Mesendoderm (in vitro differentiated cells): ENCODE results near the gene ZBTB8A. TPM values are rescaled to one million over a fixed set of nuclear protein-coding genes. Genes with fewer than 3 reads are reported as not detected.

Experiments
- DNase-seq: peaks from one replicate; pipeline ENCODE4 v3.0.0; 2013
- H2AK5ac ChIP-seq: 2 replicates; pipeline ENCODE4 v1.6.1; 2013; ENCODE audit warnings: low read length, inconsistent platforms
- H2BK120ac ChIP-seq: 2 replicates; pipeline ENCODE4 v1.6.1; 2013; ENCODE audit warnings: low read depth, mild to moderate bottlenecking, low read length, moderate library complexity, mixed read lengths
- H2BK15ac ChIP-seq: replicated peaks from 2 replicates; pipeline ENCODE4 v1.6.1; 2013; ENCODE audit warnings: low read depth, mild to moderate bottlenecking, moderate library complexity
- H2BK5ac ChIP-seq: 2 replicates; pipeline ENCODE4 v1.6.1; 2013; ENCODE audit warnings: low read length, inconsistent platforms
- H3K18ac ChIP-seq: 2 replicates; pipeline ENCODE4 v1.6.1; 2013; ENCODE audit warnings: mild to moderate bottlenecking, low read length, mixed read lengths
- H3K23ac ChIP-seq: one replicate; pipeline ENCODE4 v1.6.1; 2013; ENCODE audit warnings: low read length
- H3K27ac ChIP-seq: 2 replicates; pipeline ENCODE4 v1.5.1; 2013; ENCODE audit warnings: low read depth, mild to moderate bottlenecking, inconsistent platforms, low read length, moderate library complexity
- H3K27me3 ChIP-seq: 2 replicates; pipeline ENCODE4 v1.6.1; 2013; ENCODE audit warnings: low read length, control low read depth, mild to moderate bottlenecking, inconsistent platforms; ENCODE audit not compliant: insufficient read depth, poor library complexity
- H3K36me3 ChIP-seq: 2 replicates; pipeline ENCODE4 v1.6.1; 2013; ENCODE audit warnings: low read length, inconsistent platforms; ENCODE audit not compliant: control insufficient read depth, insufficient read depth
- H3K4ac ChIP-seq: one replicate; pipeline ENCODE4 v1.6.1; 2013; ENCODE audit warnings: low read depth, mild to moderate bottlenecking, low read length, moderate library complexity
- H3K4me1 ChIP-seq: 2 replicates; pipeline ENCODE4 v1.6.1; 2013; ENCODE audit warnings: low read depth, low read length, inconsistent platforms; ENCODE audit not compliant: control insufficient read depth
- H3K4me2 ChIP-seq: 2 replicates; pipeline ENCODE4 v1.6.1; 2013; ENCODE audit warnings: low read length
- H3K4me3 ChIP-seq: 2 replicates; pipeline ENCODE4 v1.5.1; 2013; ENCODE audit warnings: mild to moderate bottlenecking, low read length
- H3K56ac ChIP-seq: one replicate; pipeline ENCODE4 v1.6.1; 2013; ENCODE audit warnings: low read length
- H3K79me1 ChIP-seq: 2 replicates; pipeline ENCODE4 v1.6.1; 2013; ENCODE audit warnings: low read length, inconsistent platforms
- H3K79me2 ChIP-seq: 2 replicates; pipeline ENCODE4 v1.6.1; 2013; ENCODE audit warnings: mild to moderate bottlenecking, low read length; ENCODE audit not compliant: control insufficient read depth, insufficient read depth
- H3K9ac ChIP-seq: 2 replicates; pipeline ENCODE4 v1.6.1; 2013; ENCODE audit warnings: low read length, inconsistent platforms
- H4K5ac ChIP-seq: one replicate; pipeline ENCODE4 v1.6.1; 2013; ENCODE audit warnings: low read length
- H4K8ac ChIP-seq: one replicate; pipeline ENCODE4 v1.6.1; 2013; ENCODE audit warnings: low read depth, mild to moderate bottlenecking, control low read depth, low read length, moderate library complexity
- WGBS: extraction: QIAGEN DNeasy Blood & Tissue Kit; methylation state at CpG from one replicate; pipeline ENCODE4 v1.1.7; 2013; ENCODE audit warnings: low lambda C conversion rate, missing lambda C conversion rate; ENCODE audit not compliant: insufficient coverage; ENCODE audit errors: extremely low coverage; 5-methylcytosine and 5-hydroxymethylcytosine counted together
- small RNA-seq: library from polyadenylated mRNA; stranded (forward); fragments of <200 nt; extraction: miRNeasy Mini kit (QIAGEN cat#:217004); gene quantifications from one replicate; pipeline ENCODE3, GENCODE V24; 2013; ENCODE audit not compliant: insufficient read depth

Gene ZBTB8A

GRCh38 chr1:32652244-32652962, 113.2 kb downstream of the ZBTB8A start:
- Histone ChIP-seq H3K9ac (peak overlapping the region; percentile 98), H2BK120ac (no peak overlapping the region), H3K18ac (no peak overlapping the region), H3K4me2 (peak overlapping the region; percentile 41), H3K36me3 (peaks cover 4% of the 10 kb centered on the region), H2BK5ac (no peak overlapping the region), H3K79me2 (peaks cover 55% of the 10 kb centered on the region), H3K4ac (no peak overlapping the region), H2AK5ac (no peak overlapping the region), H4K8ac (no peak overlapping the region), H3K4me3 (no peak overlapping the region), H3K79me1 (peaks cover 5% of the 10 kb centered on the region), H2BK15ac (no peak overlapping the region), H3K27me3 (no peaks in the 10 kb centered on the region), H3K56ac (peak overlapping the region; percentile 95), H3K23ac (no peak overlapping the region), H3K4me1 (peaks cover 3% of the 10 kb centered on the region), H3K27ac (peak overlapping the region; percentile 11), H4K5ac (no peak overlapping the region)
- DNase-seq = no peak
- WGBS = no CpG with 5 or more reads among the region's 16 CpGs

Small RNA genes within 50 kb of the gene (small RNA-seq; reads per million reads assigned to genes)
- not detected for gene RF00019
